ENCODE measurements around the gene USP49.
A peak's percentile ranks its signal among the peaks of the same experiment; 100 is the strongest.
"Not testable (repeated sequence)": the region's sequence is repeated elsewhere in the genome, so short reads cannot be mapped to it uniquely, and the experiment has no call there.

Gene USP49

DNA sequence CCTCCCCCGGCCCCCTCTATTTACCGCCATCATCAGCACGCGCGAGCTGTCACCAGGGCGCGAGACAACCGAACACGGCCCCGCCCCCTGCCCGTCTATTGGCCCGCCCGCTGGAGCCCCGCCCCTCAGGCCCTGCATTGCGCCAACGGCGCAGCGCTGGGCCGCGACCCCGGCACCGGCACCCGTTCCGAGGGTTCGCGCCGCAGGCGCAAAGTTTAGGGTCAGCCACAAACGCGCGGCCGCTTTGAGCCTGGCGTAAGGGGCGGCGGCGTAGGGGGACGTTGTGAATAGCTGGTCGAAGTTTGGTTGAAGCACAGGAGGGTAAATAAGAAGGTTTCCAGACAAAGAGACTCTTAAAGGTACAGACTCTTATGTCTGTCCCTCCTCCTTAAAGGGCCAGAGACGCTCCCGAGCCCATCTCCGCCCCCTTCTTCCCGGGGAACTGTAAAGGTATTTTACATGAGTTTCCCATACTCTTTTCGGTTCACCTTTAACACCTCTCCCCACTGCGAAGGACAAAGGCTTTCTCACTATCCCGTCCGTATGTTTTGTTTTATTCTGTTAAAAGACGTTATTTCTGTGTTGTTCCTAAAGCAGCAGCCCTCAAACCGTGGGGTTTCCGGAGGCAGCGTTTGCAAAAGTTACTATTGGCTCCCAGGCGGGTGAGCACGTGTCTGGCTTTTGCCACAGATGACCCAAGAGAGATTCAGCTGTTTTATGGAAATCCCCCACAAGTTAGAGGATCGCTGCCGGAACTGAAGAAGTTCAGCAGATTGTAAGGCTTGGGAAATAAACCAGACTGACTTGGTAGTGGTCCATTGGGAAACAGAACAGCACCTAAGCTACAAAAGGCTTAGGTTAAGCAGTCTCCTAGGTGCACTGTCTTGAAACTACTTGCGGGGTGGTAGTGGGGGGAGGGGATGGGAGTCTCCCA lies at the start of gene USP49:
USP49 (minus strand) TSS at position 76 of the 934 bp plus-strand sequence. CDS start 88,392 bp downstream, outside the sequence.
- DNase-seq (ENCODE audit: extremely low read depth in 1 of 2, low read depth in 1 of 2): peak; percentile 81 to 90

DNA sequence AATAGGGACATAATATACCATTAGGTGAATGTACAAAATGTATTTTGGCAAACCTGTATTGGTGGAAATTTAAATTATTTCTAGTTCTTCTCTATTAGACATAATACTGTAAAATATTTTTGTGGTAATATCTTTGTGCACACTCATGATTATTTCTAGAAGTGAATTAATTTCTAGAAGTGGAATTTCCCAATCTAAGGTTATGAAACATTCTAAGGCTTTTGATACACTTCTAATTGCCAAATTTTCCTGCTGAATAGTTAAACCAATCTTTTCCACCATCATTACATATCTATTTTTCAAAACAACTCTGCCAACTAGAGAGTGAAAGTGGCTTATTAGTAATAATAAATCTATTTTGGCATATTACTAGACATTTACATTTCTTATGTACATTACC lies 48.3 kb upstream of the USP49 start:
- DNase-seq (ENCODE audit: extremely low read depth in 1 of 2, low read depth in 1 of 2): no peak

DNA sequence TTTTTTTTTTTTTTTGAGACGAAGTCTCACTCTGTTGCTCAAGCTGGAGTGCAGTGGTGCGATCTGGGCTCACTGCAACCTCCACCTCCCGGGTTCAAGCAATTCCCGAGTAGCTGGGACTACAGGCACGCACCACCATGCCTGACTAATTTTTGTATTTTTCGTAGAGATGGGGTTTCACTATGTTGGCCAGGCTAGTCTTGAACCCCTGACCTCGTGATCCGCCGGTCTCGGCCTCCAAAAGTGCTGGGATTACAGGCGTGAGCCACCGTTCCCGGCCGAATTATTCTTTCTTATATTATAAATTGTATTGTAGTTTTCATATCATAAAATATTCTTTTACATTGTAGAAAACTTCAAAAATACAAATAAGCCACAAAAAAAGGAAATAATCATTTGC lies 47.7 kb upstream of the USP49 start:
- not testable (repeated sequence) for DNase-seq (ENCODE audit: extremely low read depth in 1 of 2, low read depth in 1 of 2)

DNA sequence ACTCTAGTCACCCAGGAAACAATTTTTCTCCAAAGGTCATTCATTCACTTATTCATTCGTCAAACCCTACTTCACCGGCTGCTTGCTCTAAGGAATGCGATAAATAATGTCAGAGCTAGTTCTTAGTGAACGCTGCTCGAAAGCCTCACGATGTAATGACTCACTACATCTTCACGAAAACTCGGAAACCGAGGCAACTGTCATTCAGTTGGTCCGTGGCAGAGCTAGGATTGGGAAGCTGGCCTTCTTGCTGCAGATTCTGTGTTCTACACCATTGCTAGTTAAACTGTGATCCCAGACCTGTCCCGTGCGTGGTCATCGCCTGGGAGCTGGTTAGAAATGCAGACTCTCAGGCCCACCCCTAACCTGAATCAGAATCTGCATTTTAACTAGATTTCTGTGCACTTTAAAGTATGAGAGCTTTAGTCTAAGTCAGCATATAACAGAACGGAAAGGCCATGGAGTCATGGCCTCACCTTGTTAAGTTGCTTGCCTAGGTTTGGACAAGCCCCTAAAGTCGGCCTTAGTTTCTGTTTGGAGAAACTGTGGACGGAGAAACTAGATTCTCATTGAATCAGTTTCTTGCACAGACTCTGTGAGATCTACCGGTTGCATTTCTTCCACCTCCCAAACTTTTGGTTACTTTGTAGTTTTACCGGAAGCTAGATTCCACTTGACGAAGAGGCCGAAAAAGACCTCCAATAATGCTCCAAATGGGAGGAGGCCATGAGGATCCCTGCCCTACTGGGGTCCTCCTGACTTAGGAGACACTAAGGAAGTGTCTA lies 47.1 kb upstream of the USP49 start:
- DNase-seq (ENCODE audit: extremely low read depth in 1 of 2, low read depth in 1 of 2): no peak

DNA sequence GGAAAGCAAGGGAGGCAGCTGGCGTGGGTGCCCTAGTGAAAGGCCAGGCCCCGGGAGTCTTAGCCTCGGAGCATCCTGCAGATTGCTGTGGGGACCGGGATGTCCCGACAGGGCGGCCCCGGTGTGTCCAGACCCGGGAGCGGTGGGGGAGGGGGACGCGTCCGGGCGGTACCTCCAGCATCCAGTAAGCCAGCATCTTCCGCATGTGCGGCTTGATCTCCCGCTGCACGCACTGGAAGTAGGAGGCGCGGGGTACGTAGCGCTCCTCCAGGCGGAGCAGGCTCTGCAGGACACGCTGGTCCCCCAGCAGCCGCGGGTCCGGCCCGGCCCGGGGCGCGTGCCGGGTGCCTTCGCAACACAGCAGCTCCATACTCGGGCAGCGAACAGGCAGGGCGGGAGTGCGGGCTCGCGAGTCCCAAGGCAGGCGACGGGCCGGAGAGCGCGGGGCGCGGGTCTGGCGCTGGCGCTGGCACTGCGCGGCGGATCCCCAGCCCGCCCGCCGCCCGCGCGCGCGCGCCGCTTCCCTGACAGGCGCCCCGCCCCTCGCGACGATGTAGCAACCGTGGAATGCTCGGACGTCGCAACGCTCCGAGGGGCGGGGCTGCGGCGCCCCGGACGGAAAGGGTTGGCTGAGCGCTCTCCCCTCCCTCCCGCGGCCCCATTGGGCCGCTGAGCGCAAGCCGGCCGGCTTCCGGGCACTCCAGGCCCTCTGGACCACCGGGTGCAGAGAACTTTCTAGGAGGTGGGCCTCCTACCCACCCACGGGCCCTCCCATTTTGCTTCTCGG lies 46.3 kb upstream of the USP49 start, which contains the start of gene CCND3:
CCND3 (minus strand) TSS at position 529 of the 787 bp plus-strand sequence; CDS start at position 370, 159 bp downstream.
- peak; percentile 86 to 90 for DNase-seq (ENCODE audit: extremely low read depth in 1 of 2, low read depth in 1 of 2)

DNA sequence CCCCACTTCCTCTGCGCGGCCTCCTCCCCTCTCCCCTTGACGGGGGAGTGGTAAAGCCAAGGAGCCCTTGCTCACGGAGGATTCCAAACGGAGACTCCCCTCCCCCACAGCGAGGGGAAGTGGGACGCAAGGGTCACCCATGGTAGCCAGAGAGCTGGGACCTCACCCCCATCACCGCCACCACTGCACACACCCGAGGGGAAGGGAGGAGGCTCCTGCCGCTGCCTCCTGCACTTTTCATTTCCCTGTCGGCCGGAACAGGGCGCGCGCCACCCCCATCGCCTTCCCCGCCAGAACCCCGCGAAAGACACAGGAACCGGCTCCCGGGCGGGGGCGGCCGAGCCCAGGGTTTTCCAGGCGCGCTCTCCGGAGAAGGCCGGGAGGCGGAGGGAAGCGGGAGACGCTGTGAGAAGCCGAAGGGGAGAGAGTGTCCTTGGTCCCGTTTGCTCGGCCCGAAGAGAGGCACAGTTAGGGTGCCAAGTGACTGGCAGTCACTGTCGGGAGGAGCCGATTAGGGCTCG lies 45.6 kb upstream of the USP49 start:
- peak; percentile 41 to 52 for DNase-seq (ENCODE audit: extremely low read depth in 1 of 2, low read depth in 1 of 2)

DNA sequence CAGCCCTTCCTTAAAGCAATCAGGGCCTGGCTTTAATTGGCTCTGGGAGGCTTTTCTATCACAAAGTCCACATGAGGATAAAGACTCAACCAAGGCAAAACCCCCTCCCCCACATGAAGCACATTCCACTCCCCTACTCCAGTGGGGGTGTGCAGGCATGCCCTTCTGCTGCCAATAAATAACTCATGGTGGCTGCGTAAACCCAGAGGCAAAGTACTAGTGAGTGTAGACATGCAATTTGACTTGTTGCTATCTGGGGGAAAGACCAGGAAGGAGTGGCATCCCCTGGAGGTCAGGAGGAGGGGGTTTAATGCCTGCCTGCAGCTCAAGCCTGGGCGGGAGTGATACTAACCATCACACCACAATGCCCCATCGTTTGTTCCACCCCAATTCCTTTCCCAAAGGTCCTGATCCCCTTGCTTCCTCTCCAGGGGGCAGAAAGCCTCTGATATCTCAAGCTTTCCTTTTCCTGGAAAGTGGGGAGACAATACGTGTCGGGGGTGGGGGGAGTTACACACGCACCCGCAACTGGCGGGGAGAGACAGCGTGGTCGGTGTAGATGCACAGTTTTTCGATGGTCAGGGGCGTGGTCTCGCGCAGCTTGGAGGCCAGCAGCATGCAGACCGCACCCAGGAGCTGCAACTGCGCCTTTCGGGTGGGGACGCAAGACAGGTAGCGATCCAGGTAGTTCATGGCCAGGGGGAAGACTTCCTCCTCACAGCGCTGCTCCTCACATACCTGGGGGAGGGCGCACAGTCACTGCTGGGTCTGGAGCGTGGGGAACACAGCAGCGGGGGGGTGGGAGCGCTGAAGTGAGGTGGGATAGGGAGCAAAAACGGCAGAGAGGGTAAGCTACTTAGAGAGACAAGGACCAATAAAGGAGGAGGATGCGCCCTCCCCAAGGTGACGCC lies 44.9 kb upstream of the USP49 start:
- peak in 1 of 2 donors; percentile 56 for DNase-seq (ENCODE audit: extremely low read depth in 1 of 2, low read depth in 1 of 2)

DNA sequence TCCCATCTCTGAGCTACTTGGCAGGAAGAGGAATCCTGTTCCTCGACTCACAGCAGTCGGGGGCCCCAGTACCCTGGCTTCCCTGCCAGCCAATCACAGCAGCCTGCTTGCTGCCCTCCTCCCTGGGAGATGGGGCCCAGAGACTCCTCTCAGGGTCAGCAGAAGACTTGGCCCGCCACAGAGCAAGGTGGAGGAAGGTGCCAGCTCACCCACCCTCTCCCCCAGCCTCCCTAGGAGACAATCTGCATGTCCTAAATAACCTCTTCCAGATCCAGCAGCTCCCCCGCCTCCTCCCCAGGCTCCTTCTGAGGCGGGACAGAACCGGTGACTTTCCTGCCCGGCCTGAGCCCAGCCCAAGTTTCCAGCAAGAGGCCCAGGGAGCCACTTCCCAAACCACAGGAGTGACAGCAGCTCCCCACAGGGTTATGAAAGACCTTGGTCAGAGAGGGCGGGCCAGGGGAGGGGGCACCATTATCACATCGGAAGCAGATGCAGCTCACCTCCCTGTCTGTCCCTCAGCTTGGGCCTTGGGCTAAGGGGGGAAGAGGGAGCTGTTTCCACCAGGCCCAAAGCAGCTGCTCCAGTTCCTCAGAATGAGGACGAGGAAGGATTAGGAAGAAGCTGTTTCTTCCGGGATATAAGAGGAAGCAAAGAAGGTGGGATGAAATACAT lies 44.1 kb upstream of the USP49 start:
- DNase-seq (ENCODE audit: extremely low read depth in 1 of 2, low read depth in 1 of 2): peak in 1 of 2 donors; percentile 48

DNA sequence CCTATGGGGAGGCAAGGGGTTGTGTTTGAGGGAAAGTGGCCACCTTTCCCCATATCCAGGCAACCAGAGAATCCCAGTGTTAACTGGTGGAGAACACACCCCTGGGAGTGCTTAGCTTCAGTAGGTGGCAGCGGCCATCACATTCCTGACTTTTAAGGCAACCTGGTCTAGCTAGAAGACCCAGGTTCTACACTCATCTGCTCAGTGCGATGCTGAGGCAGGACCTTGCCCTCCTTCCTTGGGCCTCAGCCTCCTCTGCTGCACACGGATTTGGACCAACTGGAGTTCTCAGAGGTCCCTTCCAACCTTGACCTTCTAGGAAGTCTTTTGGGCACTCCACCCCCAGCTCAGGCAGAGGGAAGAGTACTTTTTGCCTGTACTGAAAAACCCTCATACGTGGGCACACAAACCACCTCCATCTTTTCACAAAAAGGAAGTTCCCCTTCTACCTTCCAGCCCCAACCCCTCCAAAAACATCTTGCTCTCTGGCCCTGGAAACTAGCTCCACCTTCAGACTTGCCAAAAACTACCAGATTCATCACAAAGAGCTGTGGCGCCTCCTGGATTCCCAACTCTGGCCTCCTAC lies 43.5 kb upstream of the USP49 start:
- no peak for DNase-seq (ENCODE audit: extremely low read depth in 1 of 2, low read depth in 1 of 2)

DNA sequence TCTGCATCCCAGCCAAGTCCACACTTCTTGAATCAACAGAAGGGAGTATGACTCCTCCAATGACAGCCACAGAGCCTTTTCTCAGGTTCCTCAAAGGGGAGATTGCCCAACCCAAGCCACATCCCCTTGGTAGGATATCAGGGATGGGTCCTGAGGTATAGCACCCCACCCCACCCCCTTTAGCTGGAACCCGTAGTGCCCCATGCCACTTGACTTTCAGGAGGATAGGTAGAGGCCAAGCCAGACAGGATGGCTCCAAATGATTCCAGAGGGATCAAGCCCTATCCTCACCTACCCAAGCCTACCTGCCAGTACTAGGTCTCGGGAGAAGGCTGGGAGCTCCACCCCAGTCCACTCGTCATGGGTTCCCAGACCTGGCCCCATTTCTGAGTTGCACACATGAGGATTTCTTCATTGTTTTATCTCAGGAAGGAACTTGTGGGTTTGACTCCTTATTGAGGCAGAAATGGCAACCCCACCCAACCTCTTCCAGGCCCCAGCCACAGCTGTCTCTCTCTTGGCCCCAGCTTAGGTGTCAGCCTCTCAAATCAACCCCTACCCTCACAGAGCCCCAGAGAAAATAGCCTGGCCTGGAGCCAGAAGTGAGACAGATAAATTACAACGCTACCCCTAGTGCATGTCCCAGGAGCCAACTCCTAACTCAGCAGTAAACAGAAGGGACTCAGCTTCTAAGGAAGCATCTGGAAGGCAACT lies 42.8 kb upstream of the USP49 start:
- DNase-seq (ENCODE audit: extremely low read depth in 1 of 2, low read depth in 1 of 2): no peak

DNA sequence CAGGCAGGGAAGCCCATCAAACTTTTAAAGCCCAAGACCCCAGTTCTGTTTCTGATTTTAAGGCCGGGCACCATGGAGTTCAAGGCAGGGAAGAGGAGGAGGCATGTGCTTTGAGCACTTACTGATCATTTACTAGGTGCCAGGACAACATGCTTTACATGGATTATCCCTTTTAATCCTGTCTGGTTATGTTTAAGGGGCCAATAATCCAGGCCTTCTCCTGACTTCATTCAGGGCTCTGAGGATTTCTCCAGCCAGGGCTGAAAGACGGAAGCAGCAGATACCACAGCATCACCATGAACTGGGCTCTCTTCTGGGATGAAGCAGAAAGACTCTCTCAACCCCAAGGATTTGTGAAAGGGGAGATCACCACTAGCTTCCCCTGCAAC lies 42.3 kb upstream of the USP49 start:
- no peak for DNase-seq (ENCODE audit: extremely low read depth in 1 of 2, low read depth in 1 of 2)

DNA sequence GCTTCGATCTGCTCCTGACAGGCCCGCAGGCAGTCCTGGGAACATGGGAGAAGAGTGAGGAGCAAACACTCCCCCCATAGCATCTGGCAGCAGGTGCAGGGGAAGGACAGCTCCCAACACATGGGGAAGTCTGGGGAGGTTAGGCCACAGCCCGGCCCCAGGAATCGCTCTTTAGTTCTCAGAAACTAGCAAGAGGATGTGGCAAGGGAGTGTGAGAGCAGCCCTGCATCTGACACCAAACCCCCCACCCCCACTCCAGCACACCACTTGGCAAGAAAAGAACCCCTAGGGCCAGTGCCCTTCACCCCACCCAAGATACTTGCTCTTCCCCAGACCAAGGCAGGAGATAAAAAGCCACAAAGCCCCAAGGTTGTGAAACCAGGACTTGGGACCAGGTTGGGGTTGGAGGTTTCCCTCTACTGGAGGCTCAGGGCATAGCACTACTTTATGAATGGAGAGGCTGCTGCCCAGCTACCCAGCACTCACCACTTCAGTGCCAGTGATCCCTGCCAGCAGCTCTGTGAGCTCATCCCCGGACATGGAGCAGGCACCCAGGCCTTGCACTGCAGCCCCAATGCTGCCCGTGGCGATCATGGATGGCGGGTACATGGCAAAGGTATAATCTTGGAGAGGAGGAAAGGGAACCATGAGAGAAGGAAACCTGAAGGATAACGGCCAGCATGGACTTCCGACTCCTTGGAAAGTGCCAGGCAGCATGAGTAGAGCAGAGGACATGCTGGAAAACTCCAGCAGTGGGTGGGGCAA lies 41.1 kb upstream of the USP49 start:
- peak; percentile 72 to 86 for DNase-seq (ENCODE audit: extremely low read depth in 1 of 2, low read depth in 1 of 2)

DNA sequence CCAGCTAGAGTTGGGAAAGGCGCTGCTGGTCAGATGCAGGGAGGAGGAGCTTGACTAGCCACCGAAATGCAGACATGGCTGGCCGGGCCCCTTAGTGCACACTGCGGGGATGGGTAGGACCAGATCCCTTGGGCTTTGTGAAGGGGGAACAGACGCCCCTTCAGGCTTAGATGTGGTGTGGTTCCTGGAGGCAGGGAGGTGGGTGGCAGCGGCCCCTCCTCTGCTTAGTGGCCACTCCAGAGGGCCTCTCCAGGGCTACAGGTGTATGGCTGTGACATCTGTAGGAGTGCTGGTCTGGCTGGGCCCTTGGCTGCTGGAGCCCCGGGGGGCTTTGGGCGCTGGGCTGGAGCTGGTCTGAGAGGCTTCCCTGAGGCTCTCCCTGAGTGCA lies 40.5 kb upstream of the USP49 start:
- no peak for DNase-seq (ENCODE audit: extremely low read depth in 1 of 2, low read depth in 1 of 2)

DNA sequence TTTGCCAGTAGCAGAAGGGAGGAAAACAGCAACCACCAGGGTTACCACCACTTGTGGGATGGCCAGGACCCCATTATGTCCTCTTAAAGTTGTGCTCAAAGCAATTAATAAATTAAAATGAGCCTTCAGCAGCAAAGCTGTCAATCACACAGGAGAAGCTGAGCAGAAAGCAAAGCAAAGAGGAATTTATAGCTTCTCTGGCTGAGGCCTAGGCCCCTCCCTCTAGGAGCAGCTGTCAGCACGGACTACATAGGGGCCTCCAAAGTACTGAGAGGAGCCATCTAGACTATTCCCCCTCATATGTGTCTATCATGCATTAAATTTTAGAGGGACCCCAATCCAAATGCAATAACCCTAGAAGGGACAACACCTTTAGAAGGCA lies 40.0 kb upstream of the USP49 start:
- no peak for DNase-seq (ENCODE audit: extremely low read depth in 1 of 2, low read depth in 1 of 2)

DNA sequence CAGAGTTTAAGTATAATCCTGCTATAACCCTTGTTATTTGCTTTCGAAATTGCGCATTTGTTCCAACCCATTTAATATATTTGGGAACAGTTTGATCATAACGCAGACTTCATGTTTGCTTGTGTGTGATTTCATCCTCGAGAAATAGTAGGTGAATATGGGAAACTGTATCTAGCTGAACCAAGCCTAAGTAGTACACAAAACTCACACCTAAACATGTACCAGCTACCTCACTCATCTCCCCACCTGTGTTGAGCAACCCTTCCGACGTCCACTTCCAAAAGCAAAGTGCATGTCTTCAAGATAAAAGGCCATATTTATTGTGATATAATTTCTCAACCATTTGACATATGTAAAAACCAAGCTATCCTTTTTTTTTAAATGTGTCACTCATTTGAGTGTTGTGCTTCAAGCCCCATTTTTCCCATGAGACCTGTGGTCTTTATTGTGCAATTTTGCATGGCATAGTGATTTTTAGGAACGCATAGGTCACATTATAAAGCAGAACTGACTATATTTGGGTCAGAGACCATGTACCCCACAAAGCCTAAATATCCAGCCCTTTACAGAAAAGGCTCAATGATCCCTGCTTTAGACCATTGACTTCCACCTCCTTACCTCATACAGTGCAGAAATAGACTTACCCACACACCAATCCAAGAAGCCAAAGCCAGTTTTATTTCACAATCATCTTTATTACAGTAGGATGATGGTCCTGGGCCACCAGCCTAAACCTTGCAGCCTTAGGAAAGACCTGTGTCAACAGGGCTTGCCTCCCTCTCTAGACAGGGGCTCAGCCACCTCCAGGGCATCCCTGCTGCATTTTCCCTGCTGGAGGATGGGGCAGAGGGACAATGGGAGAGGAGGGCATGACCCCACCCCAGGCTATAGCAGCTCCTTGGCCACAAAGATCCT lies 39.4 kb upstream of the USP49 start:
- DNase-seq (ENCODE audit: extremely low read depth in 1 of 2, low read depth in 1 of 2): no peak

DNA sequence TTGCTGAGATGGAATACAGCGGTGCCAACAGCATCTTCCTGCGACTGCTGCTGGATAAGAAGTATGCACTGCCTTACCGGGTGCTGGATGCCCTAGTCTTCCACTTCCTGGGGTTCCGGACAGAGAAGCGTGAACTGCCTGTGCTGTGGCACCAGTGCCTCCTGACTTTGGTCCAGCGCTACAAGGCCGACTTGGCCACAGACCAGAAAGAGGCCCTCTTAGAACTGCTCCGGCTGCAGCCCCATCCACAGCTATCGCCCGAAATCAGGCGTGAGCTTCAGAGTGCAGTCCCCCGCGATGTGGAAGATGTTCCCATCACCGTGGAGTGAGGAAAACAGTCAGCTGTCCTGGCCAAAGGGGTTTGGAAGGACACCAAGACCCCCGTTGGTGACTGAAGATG lies 37.2 kb upstream of the USP49 start:
- DNase-seq (ENCODE audit: extremely low read depth in 1 of 2, low read depth in 1 of 2): no peak

Measured in stimulated activated CD8-positive, alpha-beta memory T cell treated with anti-CD3 and anti-CD28 coated beads, Interleukin-7, amount 100 ng/mL, for 48 hours (primary cell).